GM18498 (cell line): ENCODE measurements around the gene NMUR1.
"Not testable (repeated sequence)": the region's sequence is repeated elsewhere in the genome, so short reads cannot be mapped to it uniquely, and the experiment has no call there.

Source experiments
- ATAC-seq: cut with Tn5 transposase; IDR thresholded peaks from one replicate; pipeline ENCODE4 v1.9.1; 2021; ENCODE audit warnings: mild to moderate bottlenecking, moderate library complexity; ENCODE audit not compliant: unreplicated experiment

NMUR1 gene

GRCh38 chr2:231530099-231531011 lies at the start of gene NMUR1:
Gene NMUR1 (minus strand): TSS chr2:231530445. CDS start chr2:231530361, 84 bp downstream.
- ATAC-seq: no peak

- ATAC-seq: no peak
Measured at GRCh38 chr2:231579560-231579959, 49.3 kb upstream of the NMUR1 start.

GRCh38 chr2:231578655-231579054 lies 48.4 kb upstream of the NMUR1 start:
- not testable (repeated sequence) for ATAC-seq

GRCh38 chr2:231576465-231576864 lies 46.2 kb upstream of the NMUR1 start:
- no peak for ATAC-seq

GRCh38 chr2:231575612-231576256 lies 45.5 kb upstream of the NMUR1 start:
- no peak for ATAC-seq

- no peak for ATAC-seq
Measured at GRCh38 chr2:231573698-231574421, 43.6 kb upstream of the NMUR1 start.

GRCh38 chr2:231573096-231573495 lies 42.9 kb upstream of the NMUR1 start:
- no peak for ATAC-seq

- no peak for ATAC-seq
Measured at GRCh38 chr2:231571661-231572191, 41.5 kb upstream of the NMUR1 start.

GRCh38 chr2:231570915-231571314 lies 40.7 kb upstream of the NMUR1 start:
- ATAC-seq: not testable (repeated sequence)

- ATAC-seq: no peak
Measured at GRCh38 chr2:231568785-231569435, 38.7 kb upstream of the NMUR1 start.

- ATAC-seq: no peak
Measured at GRCh38 chr2:231568098-231568784, 38.0 kb upstream of the NMUR1 start.

GRCh38 chr2:231567159-231567558 lies 36.9 kb upstream of the NMUR1 start:
- no peak for ATAC-seq

- ATAC-seq: no peak
Measured at GRCh38 chr2:231565887-231566594, 35.8 kb upstream of the NMUR1 start.

GRCh38 chr2:231563378-231563961 lies 33.2 kb upstream of the NMUR1 start:
- ATAC-seq: no peak

GRCh38 chr2:231557571-231558217 lies 27.4 kb upstream of the NMUR1 start:
- peak; percentile 79 for ATAC-seq

GRCh38 chr2:231556981-231557380 lies 26.7 kb upstream of the NMUR1 start:
- ATAC-seq: no peak

- ATAC-seq: not testable (repeated sequence)
Measured at GRCh38 chr2:231556496-231556895, 26.3 kb upstream of the NMUR1 start.

- peak; percentile 46 for ATAC-seq
Measured at GRCh38 chr2:231554748-231555545, 24.7 kb upstream of the NMUR1 start.
